ENCODE data around the gene KLF6.

The KLF6 gene

GRCh38 chr10:3825244-3825643, 40.2 kb upstream of the KLF6 start:
- no peak for TF ChIP-seq CTCF (IDR thresholded peaks at IDR 0.05; ENCODE audit: insufficient read depth, low read length, missing control alignments)
- ChIA-PET CTCF (no interaction called here), POLR2A (interaction anchor here (0.9 to 1.0 kb wide), 2 partner anchors 40 to 44 kb away, joined by 3 read pairs; partner anchors contain the start of gene KLF6)
- no peak for DNase-seq (ENCODE audit: low read depth, low spot score)
- no peak overlapping the region for H3K4me3 ChIP-seq (ENCODE audit: low read depth, low read length)

- no peak overlapping the region for H3K4me3 ChIP-seq (ENCODE audit: low read depth, low read length)
- TF ChIP-seq CTCF (IDR thresholded peaks at IDR 0.05; ENCODE audit: insufficient read depth, low read length, missing control alignments) = no peak
- ChIA-PET CTCF (no interaction called here), POLR2A (no interaction called here)
- no peak for DNase-seq (ENCODE audit: low read depth, low spot score)
Observed at GRCh38 chr10:3822541-3823330, 37.7 kb upstream of the KLF6 start.

GRCh38 chr10:3820255-3820654, 35.2 kb upstream of the KLF6 start:
- no peak for TF ChIP-seq CTCF (IDR thresholded peaks at IDR 0.05; ENCODE audit: insufficient read depth, low read length, missing control alignments)
- POLR2A ChIA-PET = interaction anchor here (0.7 to 1.0 kb wide), 2 partner anchors 34 to 35 kb away, joined by 3 to 6 read pairs; partner anchors contain the start of gene KLF6
- H3K4me3 ChIP-seq (ENCODE audit: low read depth, low read length) = no peak overlapping the region

GRCh38 chr10:3816995-3817394, 32.0 kb upstream of the KLF6 start:
- TF ChIP-seq CTCF (IDR thresholded peaks at IDR 0.05; ENCODE audit: insufficient read depth, low read length, missing control alignments) = no peak
- ChIA-PET CTCF (interaction anchor here (2.1 kb wide), 1 partner anchor 12 kb away, joined by 5 read pairs; no protein-coding TSS in a partner anchor), POLR2A (no interaction called here)
- DNase-seq (ENCODE audit: low read depth, low spot score) = no peak
- H3K4me3 ChIP-seq (ENCODE audit: low read depth, low read length) = no peak overlapping the region

More at GRCh38 chr10:3820255-3820654, 35.2 kb upstream of the KLF6 start:
- no peak for DNase-seq (ENCODE audit: low read depth, low spot score)
- CTCF ChIA-PET = no interaction called here

- TF ChIP-seq CTCF (IDR thresholded peaks at IDR 0.05; ENCODE audit: insufficient read depth, low read length, missing control alignments) = no peak
- ChIA-PET POLR2A (no interaction called here), CTCF (interaction anchor here (2.1 kb wide), 1 partner anchor 14 kb away, joined by 5 read pairs; no protein-coding TSS in a partner anchor)
- H3K4me3 ChIP-seq (ENCODE audit: low read depth, low read length) = no peak overlapping the region
- DNase-seq (ENCODE audit: low read depth, low spot score) = no peak
Observed at GRCh38 chr10:3814838-3815220, 29.8 kb upstream of the KLF6 start.

- CTCF ChIA-PET = no interaction called here
- POLR2A ChIA-PET = interaction anchor here (0.6 kb wide), 1 partner anchor 53 kb away, joined by 3 read pairs; no protein-coding TSS in a partner anchor
- DNase-seq (ENCODE audit: low read depth, low spot score) = no peak
- no peak for TF ChIP-seq CTCF (IDR thresholded peaks at IDR 0.05; ENCODE audit: insufficient read depth, low read length, missing control alignments)
- no peak overlapping the region for H3K4me3 ChIP-seq (ENCODE audit: low read depth, low read length)
Observed at GRCh38 chr10:3813986-3814837, 29.2 kb upstream of the KLF6 start.

All from AG04449 (cell line).